Keratinocyte (primary cell): ENCODE measurements around the gene ACSL6. TPM values are rescaled to one million over a fixed set of nuclear protein-coding genes. Genes with fewer than 3 reads are reported as not detected.

ENCODE experiments used
- DNase-seq: peaks from one replicate; pipeline ENCODE4 v3.0.0-alpha.2; 2011; ENCODE audit warnings: low read depth, missing footprints, low spot score
- FAIRE-seq: peaks from 2 replicates; lab custom pipeline; 2011; peaks lifted over from hg19 to GRCh38; lab: Jason Lieb, UNC
- H2AFZ ChIP-seq: 2 replicates; pipeline ENCODE4 v1.6.0; 2012; ENCODE audit warnings: low read length, control low read depth, inconsistent platforms; ENCODE audit not compliant: control insufficient read depth
- H3K27ac ChIP-seq: 2 replicates; pipeline ENCODE4 v1.5.1; 2011; ENCODE audit warnings: low read length; ENCODE audit not compliant: control insufficient read depth, insufficient read depth
- H3K27me3 ChIP-seq: 3 replicates; pipeline ENCODE4 v1.6.0; 2011; ENCODE audit warnings: low read length; ENCODE audit not compliant: control insufficient read depth, insufficient read depth; ENCODE audit errors: extremely low read depth
- H3K36me3 ChIP-seq, 2 experiments: 2 replicates in 1 of 2; 3 replicates in 1 of 2; pipeline ENCODE4 v1.5.1; 2011; ENCODE audit warnings: low read length in 2 of 2, mild to moderate bottlenecking in 1 of 2; ENCODE audit not compliant: control insufficient read depth in 2 of 2, insufficient read depth in 2 of 2; ENCODE audit errors: extremely low read depth in 1 of 2
- H3K4me1 ChIP-seq: 3 replicates; pipeline ENCODE4 v1.5.1; 2011; ENCODE audit warnings: low read length; ENCODE audit not compliant: control insufficient read depth, insufficient read depth; ENCODE audit errors: extremely low read depth
- H3K4me2 ChIP-seq: 3 replicates; pipeline ENCODE4 v1.6.0; 2011; ENCODE audit warnings: low read depth, low read length; ENCODE audit not compliant: control insufficient read depth, insufficient read depth; ENCODE audit errors: extremely low read depth
- H3K4me3 ChIP-seq, 3 experiments: fragments of 200-600 bp in 1 of 3; sonication (generic) in 1 of 3; 2 replicates in 2 of 3; 3 replicates in 1 of 3; pipeline ENCODE4 v1.5.1; 2011 to 2016; ENCODE audit warnings: low read length in 3 of 3, mild to moderate bottlenecking in 3 of 3, control low read depth in 2 of 3, inconsistent platforms in 1 of 3, low read depth in 1 of 3, mixed read lengths in 1 of 3, mixed run types in 1 of 3, moderate library complexity in 1 of 3; ENCODE audit not compliant: control insufficient read depth in 2 of 3, insufficient read depth in 2 of 3; ENCODE audit errors: extremely low read depth in 1 of 3
- H3K79me2 ChIP-seq: 2 replicates; pipeline ENCODE4 v1.6.0; 2012; ENCODE audit warnings: low read length; ENCODE audit not compliant: control insufficient read depth, insufficient read depth
- H3K9ac ChIP-seq: 3 replicates; pipeline ENCODE4 v1.6.0; 2011; ENCODE audit warnings: low read length; ENCODE audit not compliant: control insufficient read depth, insufficient read depth; ENCODE audit errors: extremely low read depth
- H3K9me1 ChIP-seq: 3 replicates; pipeline ENCODE4 v1.6.0; 2011; ENCODE audit warnings: low read length; ENCODE audit not compliant: control insufficient read depth, insufficient read depth; ENCODE audit errors: extremely low read depth
- H3K9me3 ChIP-seq: 2 replicates; pipeline ENCODE4 v1.5.1; 2012; ENCODE audit warnings: low read depth, low read length; ENCODE audit not compliant: control insufficient read depth
- H4K20me1 ChIP-seq: 3 replicates; pipeline ENCODE4 v1.6.0; 2011; ENCODE audit warnings: low read length; ENCODE audit not compliant: control insufficient read depth, insufficient read depth; ENCODE audit errors: extremely low read depth
- EZH2 ChIP-seq: IDR thresholded peaks from one replicate; pipeline ENCODE4 v1.6.1; 2012; ENCODE audit warnings: inconsistent platforms, mild to moderate bottlenecking, low read length, moderate library complexity
- dilution Hi-C: fragments of 300-500 bp; cut with MboI; formaldehyde crosslinking; loops from one replicate; pipeline ENCODE4 v1.7.0; 2020; ENCODE audit warnings: low sequenced_read_pairs; ENCODE audit not compliant: extremely low pct_ligation_motif_present
- polyA plus RNA-seq, 5 experiments: library from polyadenylated mRNA; depleted of rRNA in 3 of 5; stranded (reverse) in 3 of 5; stranded (forward) in 1 of 5; unstranded in 1 of 5; fragments of >200 nt; gene quantifications; 1 replicate in 1 of 5; 2 replicates in 3 of 5; 3 replicates in 1 of 5; pipeline versions ENCODE4 v1.2.1 to v1.2.3, GENCODE V29; 2011 to 2012; ENCODE audit warnings: missing spikeins in 2 of 5, low read depth in 1 of 5, low replicate concordance in 1 of 5
- TF ChIP-seq, protein P1 (sequence below), 3 experiments: IDR thresholded peaks in 1 of 3; conservative IDR thresholded peaks in 1 of 3; optimal IDR thresholded peaks in 1 of 3; 2 replicates in 2 of 3; 3 replicates in 1 of 3; pipeline versions ENCODE3 to v1.5.1; 2011; ENCODE audit warnings: low read length in 3 of 3, mild to moderate bottlenecking in 3 of 3, moderate library complexity in 2 of 3, control low read depth in 1 of 3, inconsistent platforms in 1 of 3; ENCODE audit not compliant: insufficient read depth in 2 of 3; ENCODE audit errors: extremely low read depth in 1 of 3

ACSL6 gene
- polyA plus RNA-seq, 1 donor (not counting 4 experiments of a cell fraction or from before 2014, with no cell fraction given) = 0.18 TPM

DNA sequence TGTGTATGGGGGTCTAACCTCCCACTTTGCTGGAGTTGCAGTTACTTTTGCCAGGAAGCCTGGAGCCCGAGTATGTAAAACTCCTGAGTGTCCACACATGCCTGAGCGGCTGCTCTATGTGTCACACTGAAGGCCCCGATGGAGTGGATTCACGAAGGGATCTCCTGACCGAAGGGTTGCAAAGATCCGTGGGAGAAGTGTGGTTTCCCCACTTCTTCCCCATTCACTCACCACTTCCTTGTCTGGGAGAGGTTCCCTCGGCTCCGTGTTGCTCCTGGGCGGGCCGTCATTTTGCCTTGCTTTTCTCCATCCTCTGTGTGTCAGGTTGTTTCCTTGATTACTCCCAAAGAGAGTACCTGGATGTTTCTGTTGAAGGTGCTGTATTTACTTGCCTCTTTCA, 32.7 kb upstream of the ACSL6 start:
- DNase-seq = no peak
- Histone ChIP-seq H2AFZ (no peak overlapping the region), H3K79me2 (no peaks in the 10 kb centered on the region), H3K4me2 (no peak overlapping the region), H3K9me3 (no peaks in the 10 kb centered on the region), H3K27me3 (peaks cover 13% of the 10 kb centered on the region), H4K20me1 (no peaks in the 10 kb centered on the region), H3K9me1 (no peaks in the 10 kb centered on the region), H3K27ac (no peak overlapping the region), H3K4me3 (no peak overlapping the region), H3K4me1 (no peaks in the 10 kb centered on the region), H3K9ac (no peak overlapping the region), H3K36me3 (no peaks in the 10 kb centered on the region)
- FAIRE-seq = no peak
- TF ChIP-seq, protein P1, sequence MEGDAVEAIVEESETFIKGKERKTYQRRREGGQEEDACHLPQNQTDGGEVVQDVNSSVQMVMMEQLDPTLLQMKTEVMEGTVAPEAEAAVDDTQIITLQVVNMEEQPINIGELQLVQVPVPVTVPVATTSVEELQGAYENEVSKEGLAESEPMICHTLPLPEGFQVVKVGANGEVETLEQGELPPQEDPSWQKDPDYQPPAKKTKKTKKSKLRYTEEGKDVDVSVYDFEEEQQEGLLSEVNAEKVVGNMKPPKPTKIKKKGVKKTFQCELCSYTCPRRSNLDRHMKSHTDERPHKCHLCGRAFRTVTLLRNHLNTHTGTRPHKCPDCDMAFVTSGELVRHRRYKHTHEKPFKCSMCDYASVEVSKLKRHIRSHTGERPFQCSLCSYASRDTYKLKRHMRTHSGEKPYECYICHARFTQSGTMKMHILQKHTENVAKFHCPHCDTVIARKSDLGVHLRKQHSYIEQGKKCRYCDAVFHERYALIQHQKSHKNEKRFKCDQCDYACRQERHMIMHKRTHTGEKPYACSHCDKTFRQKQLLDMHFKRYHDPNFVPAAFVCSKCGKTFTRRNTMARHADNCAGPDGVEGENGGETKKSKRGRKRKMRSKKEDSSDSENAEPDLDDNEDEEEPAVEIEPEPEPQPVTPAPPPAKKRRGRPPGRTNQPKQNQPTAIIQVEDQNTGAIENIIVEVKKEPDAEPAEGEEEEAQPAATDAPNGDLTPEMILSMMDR (optimal IDR thresholded peaks at IDR 0.05 in 1 of 3, IDR thresholded peaks at IDR 0.05 in 1 of 3, conservative IDR thresholded peaks at IDR 0.05 in 1 of 3; ENCODE audit: extremely low read depth in 1 of 3, insufficient read depth in 2 of 3, low read length in 3 of 3) = no peak
- TF ChIP-seq EZH2 = no peak
- dilution Hi-C loops = no loop called here

DNA sequence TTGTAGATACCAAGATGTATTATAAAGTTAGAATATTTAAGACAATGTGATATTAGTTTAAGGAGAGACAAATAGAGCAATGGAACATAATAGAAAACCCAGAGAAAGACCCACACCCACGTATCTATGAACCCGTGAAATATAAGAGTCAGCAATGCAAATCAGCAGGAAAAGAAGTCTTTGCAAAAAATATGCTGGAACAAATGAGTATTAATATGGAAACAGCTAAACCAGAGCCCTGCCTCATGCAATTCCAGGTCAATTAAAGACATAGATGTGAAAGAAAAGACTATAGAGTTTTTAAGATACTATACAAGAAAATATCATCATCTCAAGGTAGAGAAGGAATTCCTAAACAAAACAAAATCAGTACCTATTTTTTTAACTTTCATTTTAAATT, 25.9 kb upstream of the ACSL6 start:
- Histone ChIP-seq H3K9me1 (no peaks in the 10 kb centered on the region), H3K79me2 (no peaks in the 10 kb centered on the region), H3K27me3 (peaks cover 3% of the 10 kb centered on the region), H3K4me1 (no peaks in the 10 kb centered on the region), H3K4me2 (no peak overlapping the region), H3K27ac (no peak overlapping the region), H3K36me3 (no peaks in the 10 kb centered on the region), H3K4me3 (no peak overlapping the region), H3K9ac (no peak overlapping the region), H4K20me1 (no peaks in the 10 kb centered on the region), H2AFZ (no peak overlapping the region), H3K9me3 (no peaks in the 10 kb centered on the region)
- FAIRE-seq = no peak
- dilution Hi-C loops = no loop called here
- DNase-seq = no peak
- TF ChIP-seq, protein P1 (optimal IDR thresholded peaks at IDR 0.05 in 1 of 3, IDR thresholded peaks at IDR 0.05 in 1 of 3, conservative IDR thresholded peaks at IDR 0.05 in 1 of 3; ENCODE audit: extremely low read depth in 1 of 3, insufficient read depth in 2 of 3, low read length in 3 of 3) = no peak
- TF ChIP-seq EZH2 = no peak
